Measurements from ENCODE around the gene BHLHE41.

The BHLHE41 gene

GRCh38 chr12:26133521-26133920, 8.7 kb upstream of the BHLHE41 start:
- DNase-seq = no peak

DNA sequence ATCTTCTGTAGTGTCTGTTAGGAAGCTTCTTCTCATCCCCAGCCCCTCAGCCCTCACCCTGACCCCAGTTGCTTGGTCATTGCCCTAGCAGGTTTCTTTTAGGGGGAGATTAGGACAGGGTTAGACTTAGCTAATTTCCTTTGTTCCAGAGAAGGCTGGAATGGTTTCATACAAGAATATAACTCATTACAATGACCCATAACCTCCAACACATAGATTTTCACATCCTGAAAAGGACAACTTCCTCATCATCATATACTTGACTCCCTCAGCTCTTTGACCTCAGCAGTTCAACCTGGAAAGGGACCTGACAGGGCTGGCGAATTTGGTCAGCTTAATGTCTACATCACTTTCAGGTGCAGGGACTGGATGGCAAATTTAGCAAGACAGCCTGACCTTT, 8.0 kb upstream of the BHLHE41 start:
- no peak for DNase-seq

DNA sequence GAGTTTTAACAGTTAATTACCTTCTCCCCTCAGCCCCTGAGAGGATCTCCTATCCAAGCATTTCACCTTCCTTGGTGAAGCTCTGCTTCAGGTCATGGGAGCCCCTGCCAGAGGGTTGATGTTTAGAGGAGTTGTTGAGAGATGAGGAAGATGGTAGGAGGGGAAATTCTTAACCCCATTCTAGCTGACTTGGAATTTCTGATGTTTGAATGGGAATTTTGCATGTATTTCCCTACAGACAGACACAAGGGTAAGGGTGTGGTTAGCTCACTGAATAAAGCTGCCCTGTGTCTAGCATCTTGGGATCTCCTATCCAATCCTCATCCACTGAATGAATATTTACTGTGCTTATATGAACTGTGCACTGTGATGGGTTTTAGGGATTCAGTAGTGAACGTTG, 7.1 kb upstream of the BHLHE41 start:
- no peak for DNase-seq

DNA sequence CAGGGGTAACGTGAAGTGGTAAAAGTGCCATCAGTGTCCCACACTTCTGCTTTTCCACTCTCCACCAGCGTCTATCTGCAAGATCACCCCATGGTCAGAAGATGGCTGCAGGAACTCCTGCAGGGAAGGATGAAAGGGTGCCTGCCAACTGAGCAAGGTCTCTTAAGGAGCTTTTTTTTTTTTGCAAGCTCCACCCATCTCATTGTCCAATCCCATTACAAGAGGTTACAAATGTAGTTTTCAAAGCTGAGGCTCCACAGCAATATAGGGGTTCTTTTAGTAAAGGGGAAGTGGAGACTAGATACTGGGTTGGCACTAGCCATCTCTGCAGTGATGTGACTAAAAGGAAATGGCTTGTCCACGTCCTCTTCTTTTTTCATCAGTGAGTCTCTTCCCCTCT, 5.9 kb upstream of the BHLHE41 start:
- DNase-seq = no peak

GRCh38 chr12:26128168-26128567, 3.3 kb upstream of the BHLHE41 start:
- no peak for DNase-seq

- no peak for DNase-seq
These were observed 2.6 kb upstream of the BHLHE41 start for GRCh38 chr12:26127404-26127803.

DNA sequence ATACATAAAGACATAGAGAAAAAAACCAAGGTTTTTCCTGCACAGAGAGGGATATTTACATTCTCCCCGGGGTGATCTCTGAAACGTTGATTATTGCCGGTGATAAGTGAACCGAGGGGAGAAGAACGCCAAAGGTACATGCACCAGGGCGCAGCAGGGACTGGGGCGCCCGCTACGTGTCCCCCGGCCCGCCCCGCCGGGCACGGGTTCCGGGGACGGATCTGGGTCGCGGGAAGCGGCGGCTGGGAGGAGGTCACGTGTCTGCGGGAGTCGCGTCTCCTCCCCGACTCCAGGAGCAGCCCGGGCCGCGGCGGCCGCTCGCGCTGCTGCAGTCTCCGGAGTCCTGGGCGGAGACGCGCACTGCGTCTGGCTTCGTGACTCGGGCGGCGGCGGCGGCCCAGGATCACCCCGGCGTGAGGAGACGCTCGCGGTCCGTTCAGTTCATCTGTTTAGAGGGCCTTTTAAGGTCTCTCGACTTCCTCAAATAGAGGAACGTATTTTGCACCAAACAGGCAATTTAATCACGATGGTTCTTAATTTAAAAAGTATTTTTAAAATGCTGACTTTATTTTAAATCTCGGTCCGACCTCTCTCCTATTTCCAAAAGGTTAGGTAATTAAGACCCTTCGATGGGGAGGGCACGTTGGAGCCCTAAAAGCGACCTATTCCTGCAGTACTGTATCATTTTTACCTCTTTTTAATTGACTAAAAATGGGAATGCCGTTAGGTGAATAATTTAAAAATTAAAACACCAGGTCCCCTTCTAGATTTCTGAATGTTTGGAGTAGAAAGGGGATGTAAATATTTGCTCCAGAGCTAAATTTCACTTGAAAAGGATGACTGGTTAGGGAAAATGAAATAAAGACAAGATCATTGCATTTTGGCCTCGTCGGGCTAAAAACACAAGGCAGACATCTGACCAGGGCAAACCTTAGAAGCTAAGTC, 1.8 kb upstream of the BHLHE41 start:
- DNase-seq = no peak

DNA sequence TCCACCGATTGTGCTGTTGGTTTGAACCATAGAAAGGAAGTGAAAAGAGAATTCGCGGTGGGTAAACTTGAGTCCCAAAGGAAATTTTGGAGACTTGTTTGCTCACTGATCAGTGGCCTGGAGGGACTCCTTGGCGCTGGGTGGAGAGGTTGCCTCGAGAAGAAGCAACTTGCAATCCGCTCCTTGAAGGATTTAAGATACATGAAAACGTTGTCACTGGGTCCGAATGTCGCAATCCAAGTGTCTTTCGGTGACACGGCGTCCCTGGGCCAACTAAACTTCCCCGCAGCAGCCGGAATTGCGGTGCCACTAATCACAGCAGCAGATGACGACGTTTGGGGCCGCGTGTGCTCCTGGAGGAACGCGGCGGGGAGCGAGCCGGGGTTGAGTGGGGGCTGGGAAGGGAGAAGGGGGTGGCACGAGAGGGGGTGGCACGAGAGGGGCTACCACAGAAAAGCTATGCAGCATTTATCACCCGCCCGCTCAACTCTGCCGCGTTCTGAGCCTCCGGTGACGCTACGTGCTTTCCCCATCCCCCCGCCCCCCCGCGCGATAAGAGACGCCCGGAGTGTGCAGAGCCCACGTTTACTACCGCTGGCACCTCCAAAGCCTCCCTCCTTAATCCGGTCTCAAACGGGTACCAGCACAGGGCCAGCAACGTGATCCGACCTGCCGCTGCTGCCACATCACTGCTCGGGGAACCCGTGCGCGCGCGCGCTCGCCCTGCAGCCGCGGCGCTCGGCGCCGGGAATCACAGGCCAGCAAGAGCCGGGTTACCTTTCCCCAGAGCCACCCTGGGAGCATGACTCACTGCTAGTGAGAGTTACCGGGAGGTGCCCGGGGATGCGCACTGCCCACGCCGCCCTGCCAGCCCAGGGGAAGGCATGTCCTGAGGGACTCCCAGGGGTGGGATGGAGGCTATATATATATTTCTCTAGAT, 833 bp upstream of the BHLHE41 start:
- no peak for DNase-seq

- no peak for DNase-seq
These were observed 1.3 kb downstream of the BHLHE41 start for GRCh38 chr12:26123482-26123980.

GRCh38 chr12:26122681-26123481, 2.0 kb downstream of the BHLHE41 start:
- DNase-seq = no peak

- no peak for DNase-seq
These were observed 2.7 kb downstream of the BHLHE41 start for GRCh38 chr12:26122061-26122680.

- DNase-seq = no peak
These were observed 3.3 kb downstream of the BHLHE41 start for GRCh38 chr12:26121323-26122060.

DNA sequence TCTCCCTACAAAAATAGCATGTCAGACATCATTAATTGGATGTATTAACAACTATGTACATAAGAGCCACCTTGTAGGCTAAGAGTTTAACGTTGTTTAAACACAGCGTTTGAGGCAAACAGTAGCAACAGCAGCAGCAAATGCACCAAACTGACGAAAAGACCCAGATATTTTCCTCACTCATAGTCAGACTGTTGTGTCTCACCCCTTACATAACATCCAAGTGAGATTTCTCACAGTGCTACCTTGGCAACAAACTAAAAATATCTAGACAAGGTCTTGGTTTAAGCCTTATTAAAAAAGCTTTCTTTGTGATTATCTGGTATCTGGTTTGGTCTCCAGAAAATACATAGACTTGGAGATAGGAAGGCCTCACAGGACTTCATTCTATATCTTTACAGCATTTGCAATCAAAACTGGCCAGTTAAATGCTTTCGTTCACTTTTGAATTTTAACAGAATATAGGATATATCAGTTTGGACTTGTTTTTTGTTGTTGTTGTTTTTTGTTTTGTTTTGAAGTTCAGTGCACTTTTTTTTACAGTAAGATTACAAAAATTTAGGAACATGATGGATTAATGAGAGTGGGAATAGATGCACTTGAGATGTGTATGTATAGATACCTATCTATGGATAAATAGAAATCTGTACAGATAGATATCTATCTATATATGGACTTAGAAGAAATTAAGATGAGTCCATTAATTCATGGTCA, 4.1 kb downstream of the BHLHE41 start:
- no peak for DNase-seq

DNA sequence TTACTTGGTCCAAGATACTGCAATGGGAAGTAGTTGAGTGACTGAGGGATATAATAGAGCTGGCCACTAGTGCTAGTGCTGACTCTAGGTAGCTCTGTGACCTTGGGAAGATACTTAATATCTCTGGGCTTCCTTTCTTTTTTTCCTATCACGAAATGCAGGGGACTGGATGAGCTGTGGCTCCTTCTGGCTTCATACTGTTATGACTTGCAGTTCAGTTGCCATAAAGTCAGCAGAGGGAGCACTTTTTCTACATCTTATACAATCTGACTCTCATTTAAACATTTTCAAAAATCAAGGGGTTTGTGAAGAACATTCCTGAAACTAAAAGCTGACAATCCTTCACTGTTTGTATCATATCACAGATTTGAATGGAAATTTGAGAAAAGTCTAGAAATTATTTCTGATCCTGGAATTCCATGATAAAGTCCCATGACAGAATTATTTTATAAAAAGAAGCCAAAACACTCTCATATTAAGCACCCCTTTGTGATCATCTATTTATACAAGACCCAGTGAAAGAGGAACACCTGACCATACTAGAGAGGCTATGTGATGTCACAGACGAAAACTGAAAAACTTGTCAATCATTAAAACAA, 5.3 kb downstream of the BHLHE41 start:
- no peak for DNase-seq

GRCh38 chr12:26118308-26118707, 6.5 kb downstream of the BHLHE41 start:
- DNase-seq = no peak

GRCh38 chr12:26116829-26117715, 7.8 kb downstream of the BHLHE41 start:
- DNase-seq = no peak

DNA sequence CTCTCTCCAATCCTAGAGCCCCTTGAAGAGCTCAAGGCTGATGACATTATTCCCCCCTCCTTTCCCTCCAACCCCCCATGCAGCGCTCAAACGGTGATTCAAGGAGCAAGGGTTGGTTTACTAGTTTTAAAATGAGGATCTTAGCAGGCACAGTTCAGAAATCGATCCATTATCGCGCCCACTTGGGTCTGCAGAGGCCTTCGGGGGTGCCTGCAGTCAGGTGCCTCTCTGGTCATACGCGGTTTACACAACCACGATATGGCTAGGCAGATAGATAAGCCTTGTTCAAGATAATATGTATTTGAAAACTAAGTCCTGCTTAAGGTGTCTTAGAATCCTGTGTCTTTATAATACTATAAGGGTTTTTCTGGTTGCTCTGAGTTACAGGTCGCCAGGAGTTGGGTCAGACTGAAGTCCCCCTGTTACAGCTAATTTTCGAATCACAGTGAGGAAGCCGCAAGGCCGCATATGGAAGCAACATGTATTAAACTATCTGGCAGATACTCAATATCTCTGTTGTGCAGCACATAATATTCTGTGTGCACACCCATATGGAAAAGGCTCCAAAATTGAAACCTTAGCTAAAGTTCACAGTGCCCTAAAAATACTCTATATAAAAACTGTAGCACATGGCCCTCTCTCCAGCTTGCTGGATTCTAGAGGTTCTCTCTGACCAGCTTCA, 10.0 kb downstream of the BHLHE41 start:
- DNase-seq = no peak

GRCh38 chr12:26113853-26114719, 10.8 kb downstream of the BHLHE41 start:
- no peak for DNase-seq

Measured in NCI-H1694 treated with DMSO at 0.1 percent for 48 hours (cell line).